ENCODE measurements around the gene KRTAP5-8. TPM values are rescaled to one million over a fixed set of nuclear protein-coding genes. Genes with fewer than 3 reads are reported as not detected.
"Not testable (repeated sequence)": the region's sequence is repeated elsewhere in the genome, so short reads cannot be mapped to it uniquely, and the experiment has no call there.

The KRTAP5-8 gene
- total RNA-seq, 1 experiment from 2014 or later = not detected

DNA sequence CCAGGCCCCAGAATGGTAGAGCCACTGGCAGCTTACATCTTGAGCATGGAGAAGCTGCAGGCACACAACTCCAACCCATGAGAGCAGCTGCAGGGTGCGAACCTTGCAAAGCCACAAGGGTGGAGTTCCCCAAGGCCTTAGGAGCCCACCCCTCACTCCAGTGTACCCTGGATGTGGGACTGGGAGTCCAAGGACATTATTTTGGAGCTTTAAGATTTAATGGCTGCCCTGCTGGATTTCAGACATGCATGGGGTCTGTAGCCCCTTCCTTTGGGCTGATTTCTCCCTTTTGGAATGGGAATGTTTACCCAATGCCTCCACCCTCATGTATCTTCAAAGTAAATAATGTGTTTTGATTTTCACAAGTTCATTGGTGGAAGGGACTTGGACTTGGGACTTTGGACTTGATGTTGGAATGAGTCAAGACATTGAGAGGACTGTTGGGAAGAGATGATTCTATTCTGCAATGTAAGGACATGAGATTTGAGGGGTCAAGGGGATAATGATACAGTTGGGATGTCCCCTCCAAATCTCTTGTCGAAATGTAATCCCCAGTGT lies 11.8 kb upstream of the KRTAP5-8 start:
- H3K4me1 Mint-ChIP-seq = no peaks in the 10 kb centered on the region; a peak in 1 of 4 replicates
- WGBS (ENCODE audit: extremely low coverage, insufficient read length, low lambda C conversion rate) = no CpG with 5 or more reads among the region's 2 CpGs
- H3K18ac ChIP-seq (ENCODE audit: insufficient read length, low read depth, low read length) = no peak overlapping the region
- H4K91ac ChIP-seq (ENCODE audit: insufficient read length, low read depth, low read length) = no peak overlapping the region
- H3K9me3 Mint-ChIP-seq = peaks cover 0 to 4% of the 10 kb centered on the region in 2 experiments; a peak in 1 of 5 replicates
- H3K27me3 ChIP-seq (ENCODE audit: insufficient read depth, low read length) = no peaks in the 10 kb centered on the region
- H4K20me1 ChIP-seq (ENCODE audit: control insufficient read depth, insufficient read depth, insufficient read length) = no peaks in the 10 kb centered on the region
- H3K4me1 ChIP-seq (ENCODE audit: insufficient read depth, low read length) = no peaks in the 10 kb centered on the region
- no peak overlapping the region for H3K27ac ChIP-seq (ENCODE audit: insufficient read length, low read depth, low read length)
- H3K56ac ChIP-seq (ENCODE audit: insufficient read length, low read depth, low read length) = no peak overlapping the region
- no peaks in the 10 kb centered on the region for H3K79me2 ChIP-seq (ENCODE audit: insufficient read depth, low read length)
- no peak overlapping the region for H3K4me3 Mint-ChIP-seq
- no peaks in the 10 kb centered on the region for H3K79me1 ChIP-seq (ENCODE audit: insufficient read depth, low read depth, low read length, poor library complexity, severe bottlenecking)
- no peak overlapping the region for H4K8ac ChIP-seq (replicated peaks; ENCODE audit: insufficient read length, low read depth, low read length)
- no peaks in the 10 kb centered on the region for H3K23me2 ChIP-seq (ENCODE audit: insufficient read length, low read depth, low read length, poor library complexity, severe bottlenecking)
- H2AFZ ChIP-seq (ENCODE audit: low read length) = no peak overlapping the region
- no peak overlapping the region for H3K14ac ChIP-seq (ENCODE audit: insufficient read depth, low read length)
- H3K9ac ChIP-seq (ENCODE audit: extremely low read depth, insufficient read length, low read length) = no peak overlapping the region
- no peak overlapping the region for H2BK15ac ChIP-seq (ENCODE audit: low read depth, low read length)
- TF ChIP-seq, protein P1, sequence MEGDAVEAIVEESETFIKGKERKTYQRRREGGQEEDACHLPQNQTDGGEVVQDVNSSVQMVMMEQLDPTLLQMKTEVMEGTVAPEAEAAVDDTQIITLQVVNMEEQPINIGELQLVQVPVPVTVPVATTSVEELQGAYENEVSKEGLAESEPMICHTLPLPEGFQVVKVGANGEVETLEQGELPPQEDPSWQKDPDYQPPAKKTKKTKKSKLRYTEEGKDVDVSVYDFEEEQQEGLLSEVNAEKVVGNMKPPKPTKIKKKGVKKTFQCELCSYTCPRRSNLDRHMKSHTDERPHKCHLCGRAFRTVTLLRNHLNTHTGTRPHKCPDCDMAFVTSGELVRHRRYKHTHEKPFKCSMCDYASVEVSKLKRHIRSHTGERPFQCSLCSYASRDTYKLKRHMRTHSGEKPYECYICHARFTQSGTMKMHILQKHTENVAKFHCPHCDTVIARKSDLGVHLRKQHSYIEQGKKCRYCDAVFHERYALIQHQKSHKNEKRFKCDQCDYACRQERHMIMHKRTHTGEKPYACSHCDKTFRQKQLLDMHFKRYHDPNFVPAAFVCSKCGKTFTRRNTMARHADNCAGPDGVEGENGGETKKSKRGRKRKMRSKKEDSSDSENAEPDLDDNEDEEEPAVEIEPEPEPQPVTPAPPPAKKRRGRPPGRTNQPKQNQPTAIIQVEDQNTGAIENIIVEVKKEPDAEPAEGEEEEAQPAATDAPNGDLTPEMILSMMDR (conservative IDR thresholded peaks at IDR 0.05) = no peak
- H2BK20ac ChIP-seq (ENCODE audit: low read depth, low read length, poor library complexity, severe bottlenecking) = no peak overlapping the region
- H3K27me3 Mint-ChIP-seq (ENCODE audit: low read depth) = peaks cover 8% of the 10 kb centered on the region
- H4K5ac ChIP-seq (ENCODE audit: insufficient read length, low read depth, low read length) = no peak overlapping the region
- no peak overlapping the region for H2BK120ac ChIP-seq (ENCODE audit: low read depth, low read length, poor library complexity, severe bottlenecking)
- H3K36me3 Mint-ChIP-seq (ENCODE audit: insufficient read depth in 1 of 3, low read depth in 3 of 3) = no peaks in the 10 kb centered on the region
- no peak overlapping the region for H3T11ph ChIP-seq (ENCODE audit: low read length)
- no peak overlapping the region for H2AK5ac ChIP-seq (ENCODE audit: insufficient read length, low read length)
- no peak overlapping the region for H3K4ac ChIP-seq (ENCODE audit: low read depth, low read length)
- no peak overlapping the region for H2BK12ac ChIP-seq (ENCODE audit: insufficient read length, low read depth, low read length)
- H2BK5ac ChIP-seq (ENCODE audit: insufficient read length, low read length) = no peak overlapping the region
- no peak overlapping the region for H3K23ac ChIP-seq (ENCODE audit: insufficient read length, low read depth, low read length)
- no peaks in the 10 kb centered on the region for H3K9me3 ChIP-seq (ENCODE audit: control insufficient read depth, low read depth, low read length)
- H3K4me2 ChIP-seq (ENCODE audit: insufficient read depth, insufficient read length, low read length) = no peak overlapping the region
- H3K27ac Mint-ChIP-seq = no peak overlapping the region
- no peak for DNase-seq

DNA sequence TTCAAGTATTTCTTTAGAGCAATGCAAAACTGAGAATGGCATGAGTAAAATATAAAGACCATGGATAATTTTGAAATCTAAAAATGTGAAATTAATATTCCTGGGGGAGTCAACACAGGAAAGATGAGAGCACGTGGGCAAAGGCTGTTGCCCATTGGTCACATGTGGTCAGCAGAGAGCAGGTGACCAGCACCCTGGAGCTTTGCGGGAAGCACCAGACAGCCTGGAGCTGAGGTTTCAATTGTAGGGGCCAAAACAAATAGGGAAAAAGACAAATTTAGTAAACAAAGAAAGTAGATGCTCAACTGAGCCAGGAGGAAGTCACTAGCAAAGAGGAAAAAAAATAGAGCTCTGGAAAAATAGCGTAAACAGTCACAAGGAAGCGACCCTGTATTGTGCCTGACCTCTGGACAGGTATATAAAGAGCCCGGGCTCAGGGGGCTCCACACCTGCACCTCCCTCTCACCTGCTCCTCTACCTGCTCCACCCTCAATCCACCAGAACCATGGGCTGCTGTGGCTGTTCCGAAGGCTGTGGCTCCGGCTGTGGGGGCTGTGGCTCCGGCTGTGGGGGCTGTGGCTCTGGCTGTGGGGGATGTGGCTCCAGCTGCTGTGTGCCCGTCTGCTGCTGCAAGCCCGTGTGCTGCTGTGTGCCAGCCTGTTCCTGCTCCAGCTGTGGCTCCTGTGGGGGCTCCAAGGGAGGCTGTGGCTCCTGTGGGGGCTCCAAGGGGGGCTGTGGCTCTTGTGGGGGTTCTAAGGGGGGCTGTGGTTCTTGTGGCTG lies 10.8 kb upstream of the KRTAP5-8 start, which contains the start of gene KRTAP5-7:
TSS of gene KRTAP5-7 (plus strand) at position 472 of the 780 bp plus-strand sequence. CDS start at position 506, 34 bp downstream.
- H2BK15ac ChIP-seq (ENCODE audit: low read depth, low read length); H3K27me3 Mint-ChIP-seq (ENCODE audit: low read depth); DNase-seq; H2BK120ac ChIP-seq (ENCODE audit: low read depth, low read length, poor library complexity, severe bottlenecking); H3K9me3 Mint-ChIP-seq; H2BK20ac ChIP-seq (ENCODE audit: low read depth, low read length, poor library complexity, severe bottlenecking); H4K91ac ChIP-seq (ENCODE audit: insufficient read length, low read depth, low read length); H3K23me2 ChIP-seq (ENCODE audit: insufficient read length, low read depth, low read length, poor library complexity, severe bottlenecking); H3K4me1 ChIP-seq (ENCODE audit: insufficient read depth, low read length); H3K4me3 Mint-ChIP-seq; H2BK12ac ChIP-seq (ENCODE audit: insufficient read length, low read depth, low read length); H3K14ac ChIP-seq (ENCODE audit: insufficient read depth, low read length); H4K20me1 ChIP-seq (ENCODE audit: control insufficient read depth, insufficient read depth, insufficient read length); H3K9ac ChIP-seq (ENCODE audit: extremely low read depth, insufficient read length, low read length); H2AFZ ChIP-seq (ENCODE audit: low read length); H3T11ph ChIP-seq (ENCODE audit: low read length); H4K8ac ChIP-seq (replicated peaks; ENCODE audit: insufficient read length, low read depth, low read length); H2BK5ac ChIP-seq (ENCODE audit: insufficient read length, low read length); H3K18ac ChIP-seq (ENCODE audit: insufficient read length, low read depth, low read length); H3K36me3 Mint-ChIP-seq (ENCODE audit: insufficient read depth in 1 of 3, low read depth in 3 of 3); H3K56ac ChIP-seq (ENCODE audit: insufficient read length, low read depth, low read length); H3K79me2 ChIP-seq (ENCODE audit: insufficient read depth, low read length); H3K9me3 ChIP-seq (ENCODE audit: control insufficient read depth, low read depth, low read length); H3K27me3 ChIP-seq (ENCODE audit: insufficient read depth, low read length); H2AK5ac ChIP-seq (ENCODE audit: insufficient read length, low read length); H3K4me2 ChIP-seq (ENCODE audit: insufficient read depth, insufficient read length, low read length); H3K4me1 Mint-ChIP-seq; H3K4ac ChIP-seq (ENCODE audit: low read depth, low read length); H3K27ac ChIP-seq (ENCODE audit: insufficient read length, low read depth, low read length); H4K5ac ChIP-seq (ENCODE audit: insufficient read length, low read depth, low read length); H3K79me1 ChIP-seq (ENCODE audit: insufficient read depth, low read depth, low read length, poor library complexity, severe bottlenecking); H3K23ac ChIP-seq (ENCODE audit: insufficient read length, low read depth, low read length): not testable (repeated sequence)
- WGBS (ENCODE audit: extremely low coverage, insufficient read length, low lambda C conversion rate) = no CpG with 5 or more reads among the region's 10 CpGs
- H3K27ac Mint-ChIP-seq = peak within 1 kb of the TSS in 1 of 3 experiments; percentile 71; a peak in 1 of 7 replicates

Data from H9 (cell line).